ENCODE data around the gene CRYBA2.

DNA sequence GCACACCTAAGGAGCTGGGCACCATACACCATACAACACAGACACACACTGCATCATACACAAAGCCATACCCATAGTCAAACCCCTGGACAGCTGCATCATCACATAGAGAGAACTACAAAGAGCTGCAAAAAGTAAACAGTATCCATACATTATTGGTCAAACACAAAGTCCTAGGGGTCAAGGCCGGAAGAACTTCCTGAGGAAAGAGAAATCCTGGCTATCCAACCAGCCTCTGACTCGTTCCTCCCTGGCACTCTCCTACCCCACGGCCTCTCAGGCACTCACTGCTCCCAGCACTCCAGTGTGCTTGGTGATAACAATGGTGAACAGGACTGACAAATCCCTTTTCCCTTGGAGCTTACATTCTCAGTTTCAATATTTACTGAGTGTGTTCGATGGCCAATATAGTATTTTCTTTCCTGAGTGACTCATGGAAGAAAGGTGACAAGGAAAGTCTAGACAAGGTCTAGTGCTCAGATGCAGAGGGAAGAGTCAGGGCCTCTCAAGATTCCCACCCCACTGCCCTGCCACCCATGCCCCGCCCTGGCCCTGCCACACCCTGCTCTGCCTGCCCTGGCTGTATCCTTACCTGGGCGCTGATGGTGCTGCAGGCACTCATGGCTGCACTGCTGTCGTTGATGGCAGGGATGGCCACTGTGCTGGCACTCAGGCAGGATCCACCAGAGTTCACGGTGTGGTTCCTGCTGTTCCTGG, 44.7 kb upstream of the CRYBA2 start:
- TF ChIP-seq, protein P1, sequence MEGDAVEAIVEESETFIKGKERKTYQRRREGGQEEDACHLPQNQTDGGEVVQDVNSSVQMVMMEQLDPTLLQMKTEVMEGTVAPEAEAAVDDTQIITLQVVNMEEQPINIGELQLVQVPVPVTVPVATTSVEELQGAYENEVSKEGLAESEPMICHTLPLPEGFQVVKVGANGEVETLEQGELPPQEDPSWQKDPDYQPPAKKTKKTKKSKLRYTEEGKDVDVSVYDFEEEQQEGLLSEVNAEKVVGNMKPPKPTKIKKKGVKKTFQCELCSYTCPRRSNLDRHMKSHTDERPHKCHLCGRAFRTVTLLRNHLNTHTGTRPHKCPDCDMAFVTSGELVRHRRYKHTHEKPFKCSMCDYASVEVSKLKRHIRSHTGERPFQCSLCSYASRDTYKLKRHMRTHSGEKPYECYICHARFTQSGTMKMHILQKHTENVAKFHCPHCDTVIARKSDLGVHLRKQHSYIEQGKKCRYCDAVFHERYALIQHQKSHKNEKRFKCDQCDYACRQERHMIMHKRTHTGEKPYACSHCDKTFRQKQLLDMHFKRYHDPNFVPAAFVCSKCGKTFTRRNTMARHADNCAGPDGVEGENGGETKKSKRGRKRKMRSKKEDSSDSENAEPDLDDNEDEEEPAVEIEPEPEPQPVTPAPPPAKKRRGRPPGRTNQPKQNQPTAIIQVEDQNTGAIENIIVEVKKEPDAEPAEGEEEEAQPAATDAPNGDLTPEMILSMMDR (IDR thresholded peaks at IDR 0.05; ENCODE audit: insufficient read depth, low read length, poor library complexity, severe bottlenecking), result no peak
- no peak for TF ChIP-seq EZH2phosphoT487 (conservative IDR thresholded peaks at IDR 0.05; ENCODE audit: low read length)
